ENCODE measurements around the gene DLEC1.

The DLEC1 gene

GRCh38 chr3:38110314-38111050, 71.5 kb downstream of the DLEC1 start:
- no peak for DNase-seq

DNA sequence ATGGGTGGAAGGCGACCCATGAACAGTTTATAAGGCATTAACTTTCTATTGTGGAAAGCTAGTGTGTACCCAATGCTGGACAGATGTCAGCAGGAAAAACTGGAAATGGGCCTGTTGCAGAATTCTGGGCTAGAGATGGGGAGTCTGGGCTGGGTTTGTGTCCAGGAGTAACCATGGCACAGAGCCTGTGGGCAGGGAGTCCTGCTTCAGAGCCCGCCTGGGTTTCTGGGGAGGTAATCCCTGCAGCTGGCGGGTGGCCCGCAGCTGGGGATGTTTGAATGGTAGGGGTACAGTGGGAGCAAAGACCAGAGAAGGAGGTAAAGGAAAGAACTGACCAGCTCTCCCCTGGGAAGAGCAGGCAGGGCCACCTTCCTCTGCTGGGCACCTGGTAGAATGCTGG, 72.2 kb downstream of the DLEC1 start:
- no peak for DNase-seq

DNA sequence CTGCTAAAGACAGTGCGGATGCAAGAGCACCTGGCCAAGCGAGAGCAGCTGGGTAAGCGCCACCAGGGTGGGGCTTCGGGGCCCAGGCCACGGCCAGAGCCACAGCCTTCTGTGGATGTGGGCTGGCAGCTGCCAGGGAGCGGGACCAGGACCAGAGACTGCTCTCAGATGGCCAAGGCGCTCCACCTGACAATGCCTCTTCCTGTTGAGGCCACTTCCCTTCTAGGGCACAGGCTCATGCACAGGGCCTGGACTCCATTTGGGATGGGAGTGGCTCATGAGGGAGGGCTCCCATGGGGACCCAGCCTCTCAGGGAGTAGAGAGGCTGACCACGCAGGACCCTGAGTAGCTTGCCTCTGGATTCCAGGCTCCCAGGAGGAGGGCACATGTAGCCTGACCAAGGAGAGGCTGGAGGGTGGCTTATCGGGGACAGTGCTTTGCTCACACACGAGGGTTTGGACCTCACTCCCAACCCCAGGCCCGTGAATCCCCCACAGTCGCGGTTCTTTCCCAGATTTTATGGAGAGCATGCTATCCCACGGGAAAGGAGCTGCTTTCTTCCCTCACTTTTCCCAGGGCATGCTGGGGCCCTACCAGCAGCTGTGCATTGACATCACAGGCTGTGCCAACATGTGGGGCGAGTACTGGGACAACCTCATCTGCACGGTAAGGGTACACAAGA, 72.8 kb downstream of the DLEC1 start:
- no peak for DNase-seq

DNA sequence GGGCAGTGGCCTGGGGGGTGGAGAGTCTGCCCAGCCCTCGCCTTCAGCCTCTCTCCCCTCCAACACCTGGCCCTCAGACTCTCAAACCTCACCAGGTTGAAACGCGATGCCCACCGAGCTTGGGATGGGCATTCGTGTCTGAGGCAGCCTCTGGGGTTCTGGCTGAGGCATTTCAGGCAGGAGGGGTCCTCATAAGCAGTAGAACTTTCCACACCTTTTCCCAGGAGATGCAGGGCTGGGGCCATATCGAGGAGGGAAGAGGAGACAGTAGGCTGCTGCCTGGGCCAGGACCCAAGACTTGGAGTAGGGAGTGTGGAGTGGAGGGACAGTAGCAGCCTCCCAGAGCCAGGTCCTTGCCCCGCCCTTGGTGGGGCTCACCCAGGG, 73.4 kb downstream of the DLEC1 start:
- DNase-seq: no peak

DNA sequence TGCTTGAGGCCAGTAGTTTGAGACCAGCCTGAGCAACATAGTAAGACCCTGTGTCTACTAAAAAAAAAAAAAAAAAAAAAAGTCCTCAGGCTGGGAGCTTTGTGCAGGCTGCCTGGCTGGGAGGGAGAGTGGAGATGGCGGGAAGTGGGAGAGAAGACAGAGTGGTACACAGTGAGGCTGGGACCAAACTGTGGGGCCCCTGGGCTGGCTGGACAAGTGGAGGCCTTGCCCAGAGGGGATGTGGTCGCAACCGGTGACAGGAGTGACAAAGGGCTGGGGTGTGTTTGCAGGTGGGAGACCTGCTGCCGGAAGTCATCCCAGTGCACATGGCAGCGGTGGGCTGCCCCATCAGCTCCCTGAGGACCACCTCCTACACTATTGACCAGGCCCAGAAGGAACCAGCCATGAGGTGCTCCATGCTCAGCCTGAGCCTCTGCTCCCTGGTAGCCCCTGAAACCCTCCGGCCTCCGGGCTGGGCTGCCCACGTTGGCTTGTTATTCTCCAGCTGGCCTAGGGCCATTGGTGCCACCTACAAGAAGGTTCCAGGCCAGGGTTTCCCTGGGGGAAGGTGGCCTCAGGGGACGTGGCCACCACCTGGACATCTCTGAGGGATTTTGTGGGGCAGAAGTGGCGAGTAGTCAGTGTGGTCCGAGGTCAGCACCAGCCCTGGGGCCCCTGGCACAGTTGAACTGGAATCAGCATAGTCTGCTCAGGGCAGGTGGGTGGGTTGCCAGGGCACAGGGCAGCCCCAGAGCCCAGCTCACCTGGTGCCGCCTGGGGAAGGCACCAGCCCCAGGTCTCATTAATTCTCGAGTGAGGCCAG, 75.3 kb downstream of the DLEC1 start:
- no peak for DNase-seq

- DNase-seq: no peak
Measured at GRCh38 chr3:38114875-38115644, 76.1 kb downstream of the DLEC1 start.

DNA sequence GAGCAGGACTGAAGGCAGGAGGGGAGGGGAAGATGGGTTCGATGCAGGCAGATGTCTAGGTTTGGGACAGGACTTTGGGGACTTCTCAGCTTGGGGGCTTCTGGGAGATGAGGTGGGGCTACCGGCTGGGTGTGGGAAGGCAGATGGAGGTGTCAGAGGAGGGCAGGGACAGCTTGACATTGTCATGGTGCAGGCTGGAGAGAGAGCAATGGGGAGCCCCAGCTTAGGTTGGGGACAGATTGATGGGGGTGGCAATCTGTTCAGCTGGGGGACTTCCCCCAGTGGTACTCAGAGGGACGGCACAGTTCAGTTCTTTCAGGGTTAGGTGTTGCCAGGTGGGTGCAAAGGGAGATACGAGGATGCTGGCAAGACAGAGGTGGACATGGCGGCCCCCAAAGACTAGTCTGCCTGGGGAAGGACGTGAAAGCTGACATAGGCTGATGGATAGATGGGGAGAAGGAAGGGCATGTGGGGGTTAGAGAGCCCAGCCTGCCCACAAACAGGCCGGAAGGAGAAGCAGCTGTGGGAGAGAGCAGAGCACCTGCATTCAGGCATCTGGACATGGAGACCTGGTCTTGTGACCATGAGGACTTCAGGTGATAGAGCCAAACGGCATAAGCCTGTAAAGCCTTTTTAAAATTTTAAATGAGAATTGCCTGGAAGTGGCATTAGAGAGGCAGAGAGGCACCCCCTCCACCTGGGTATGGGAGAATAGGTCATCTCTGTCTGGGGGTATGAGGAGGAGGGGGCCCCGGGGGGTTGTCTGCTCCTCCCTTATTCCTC, 76.8 kb downstream of the DLEC1 start:
- DNase-seq: no peak

DNA sequence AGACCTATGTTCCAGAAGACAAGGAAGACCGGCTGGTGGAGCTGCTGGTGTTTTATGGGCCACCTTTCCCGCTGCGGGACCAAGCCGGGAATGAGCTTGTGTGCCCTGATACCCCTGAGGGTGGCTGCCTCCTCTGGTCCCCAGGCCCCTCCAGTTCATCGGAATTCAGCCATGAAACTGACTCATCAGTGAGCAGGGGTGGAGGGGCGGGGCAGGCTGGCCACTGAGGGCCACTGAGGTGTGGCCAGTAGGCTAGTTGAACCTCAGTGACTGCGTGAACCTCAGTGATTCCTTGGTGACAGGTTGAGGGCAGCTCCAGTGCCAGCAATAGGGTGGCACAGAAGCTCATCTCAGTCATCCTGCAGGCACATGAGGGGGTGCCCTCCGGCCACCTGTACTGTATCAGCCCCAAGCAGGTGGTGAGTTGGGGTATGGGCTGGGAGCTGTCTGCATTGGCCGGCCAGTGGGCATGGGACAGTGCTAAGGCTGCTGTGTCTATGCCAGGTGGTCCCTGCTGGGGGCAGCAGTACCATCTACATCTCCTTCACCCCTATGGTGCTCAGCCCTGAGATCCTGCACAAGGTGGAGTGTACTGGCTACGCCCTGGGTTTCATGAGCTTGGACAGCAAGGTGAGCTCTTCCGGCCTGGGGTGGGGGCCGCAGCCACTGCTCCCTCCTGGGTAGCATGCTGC, 77.6 kb downstream of the DLEC1 start:
- no peak for DNase-seq

DNA sequence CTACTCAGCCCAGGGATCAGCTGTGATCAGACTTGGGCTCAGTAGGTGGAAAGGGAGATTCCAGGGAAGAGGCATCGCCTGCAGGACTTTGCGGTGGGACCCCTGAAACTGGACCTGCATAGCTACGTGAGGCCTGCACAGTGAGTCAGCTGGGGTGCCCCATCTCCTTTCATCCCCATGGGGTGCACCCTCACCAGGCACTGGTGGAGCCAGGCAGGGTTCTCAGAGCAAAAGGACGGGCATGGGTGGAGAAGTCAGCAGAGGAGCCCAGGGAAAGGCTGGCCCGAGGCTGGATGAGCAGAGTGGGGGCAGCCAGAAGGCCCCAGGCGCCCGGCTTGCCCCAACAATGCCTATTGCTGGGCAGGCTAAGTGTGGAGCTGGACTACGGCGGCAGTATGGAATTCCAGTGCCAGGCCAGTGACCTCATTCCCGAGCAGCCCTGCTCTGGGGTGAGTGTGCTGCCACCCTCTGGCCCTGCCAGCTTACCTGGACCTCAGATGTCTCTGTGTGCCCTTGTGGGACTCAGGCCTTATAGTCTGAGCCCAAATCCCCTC, 78.2 kb downstream of the DLEC1 start:
- no peak for DNase-seq

GRCh38 chr3:38117748-38118420, 78.9 kb downstream of the DLEC1 start:
- no peak for DNase-seq

- DNase-seq: no peak
Measured at GRCh38 chr3:38118421-38119247, 79.6 kb downstream of the DLEC1 start.

DNA sequence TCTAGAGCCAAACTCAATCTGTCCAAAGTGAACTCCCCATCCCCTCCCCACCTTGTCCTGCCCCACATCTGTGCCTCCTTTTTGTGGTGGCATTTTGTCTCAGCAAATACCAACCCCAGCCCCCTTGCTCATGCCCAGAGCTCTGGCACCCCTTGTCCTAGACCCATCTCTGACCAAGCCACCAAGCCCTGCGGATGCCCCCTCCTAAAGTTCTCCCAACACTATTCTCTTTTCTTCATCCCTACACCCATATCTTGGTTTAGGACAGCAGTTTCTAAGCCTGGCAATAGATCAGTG, 80.2 kb downstream of the DLEC1 start:
- no peak for DNase-seq

DNA sequence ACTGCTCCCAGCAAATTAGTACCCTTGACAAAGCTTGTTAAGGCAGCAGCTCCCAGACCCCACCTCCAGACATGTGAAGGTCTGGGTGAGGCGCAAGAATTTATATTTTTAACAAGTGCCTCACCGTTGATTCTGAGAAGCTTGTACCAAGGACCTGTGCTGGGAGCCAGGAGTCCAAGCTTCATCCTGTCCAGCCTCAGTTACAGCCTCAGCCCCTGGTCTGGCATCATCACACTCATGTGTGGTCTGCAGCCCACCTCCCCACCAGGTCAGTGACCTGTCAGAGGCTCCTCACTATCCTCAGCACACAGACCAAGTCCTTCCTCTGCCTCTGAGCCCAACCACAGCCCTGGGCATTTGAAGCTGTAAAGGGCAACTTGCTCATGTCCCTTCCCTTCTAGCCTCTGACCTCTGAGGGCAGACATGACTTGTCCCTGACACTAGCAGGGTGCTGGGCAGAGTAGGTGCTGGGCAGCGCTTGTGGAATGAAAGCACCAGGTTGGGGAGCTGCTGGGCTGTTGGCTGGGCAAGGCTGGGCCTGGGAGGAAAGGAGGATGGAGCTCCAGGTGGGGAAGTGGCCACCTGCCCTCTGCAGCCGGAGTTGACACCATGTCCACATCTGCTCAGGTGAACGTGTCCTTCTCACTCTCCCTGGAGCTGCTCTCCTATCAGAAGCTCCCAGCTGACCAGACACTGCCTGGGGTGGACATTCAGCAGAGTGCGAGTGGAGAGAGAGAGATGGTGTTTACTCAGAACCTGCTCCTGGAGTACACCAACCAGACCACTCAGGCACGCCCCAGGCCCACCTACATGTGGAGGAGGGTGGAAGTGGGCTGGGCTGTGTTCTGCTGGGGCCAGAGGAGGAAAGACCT, 81.0 kb downstream of the DLEC1 start:
- no peak for DNase-seq

DNA sequence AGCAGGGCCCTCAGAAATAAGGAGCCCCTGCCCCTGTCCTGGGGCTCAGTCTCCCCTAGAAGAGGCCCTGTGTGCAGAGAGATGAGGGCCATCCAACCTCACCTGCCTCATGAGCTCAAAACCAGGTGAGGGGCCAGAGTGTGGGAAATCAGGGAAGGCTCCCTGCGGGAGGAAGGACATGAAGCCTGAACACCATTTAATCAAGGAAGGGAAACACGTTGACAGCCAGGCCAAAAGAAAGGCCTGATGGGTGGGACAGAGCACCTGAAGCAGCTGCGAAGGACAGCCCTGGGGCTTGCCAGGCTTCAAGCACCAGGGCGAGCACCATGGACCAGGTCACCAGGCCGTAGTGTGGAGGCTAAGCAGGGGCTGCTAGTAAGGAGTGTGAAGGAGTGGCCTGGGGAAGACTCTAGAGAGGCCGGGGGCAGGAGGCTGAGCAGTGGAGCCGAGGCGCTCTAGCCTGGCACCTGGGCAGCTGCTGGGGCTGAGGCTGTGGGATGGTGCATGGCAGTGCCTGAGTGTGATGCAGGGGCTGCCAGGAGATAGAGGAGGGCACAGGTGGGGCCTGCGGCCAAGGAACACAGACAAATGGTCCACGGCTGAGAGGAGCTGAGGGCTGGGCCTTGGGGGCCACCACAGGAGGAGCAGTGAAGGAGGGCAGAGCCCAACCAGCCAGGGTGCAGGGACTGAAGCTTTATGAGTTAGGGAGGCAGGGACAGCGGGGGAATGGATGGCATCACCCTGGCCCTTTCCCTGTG, 81.9 kb downstream of the DLEC1 start:
- DNase-seq: no peak

DNA sequence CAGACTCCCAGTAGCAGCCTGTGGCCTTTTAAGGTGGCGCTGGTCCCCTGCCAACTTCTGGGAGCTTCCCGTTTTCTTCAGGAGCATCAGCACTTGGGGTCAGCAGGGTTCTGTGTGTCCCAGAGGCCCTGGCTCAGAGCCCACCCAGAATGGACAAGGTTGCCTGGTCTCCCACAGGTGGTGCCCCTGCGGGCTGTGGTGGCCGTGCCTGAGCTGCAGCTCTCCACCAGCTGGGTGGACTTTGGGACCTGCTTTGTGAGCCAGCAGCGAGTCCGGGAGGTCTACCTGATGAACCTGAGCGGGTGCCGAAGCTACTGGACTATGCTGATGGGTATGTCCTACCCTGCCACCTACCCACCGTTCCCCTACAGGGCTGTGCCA, 82.4 kb downstream of the DLEC1 start:
- no peak for DNase-seq

DNA sequence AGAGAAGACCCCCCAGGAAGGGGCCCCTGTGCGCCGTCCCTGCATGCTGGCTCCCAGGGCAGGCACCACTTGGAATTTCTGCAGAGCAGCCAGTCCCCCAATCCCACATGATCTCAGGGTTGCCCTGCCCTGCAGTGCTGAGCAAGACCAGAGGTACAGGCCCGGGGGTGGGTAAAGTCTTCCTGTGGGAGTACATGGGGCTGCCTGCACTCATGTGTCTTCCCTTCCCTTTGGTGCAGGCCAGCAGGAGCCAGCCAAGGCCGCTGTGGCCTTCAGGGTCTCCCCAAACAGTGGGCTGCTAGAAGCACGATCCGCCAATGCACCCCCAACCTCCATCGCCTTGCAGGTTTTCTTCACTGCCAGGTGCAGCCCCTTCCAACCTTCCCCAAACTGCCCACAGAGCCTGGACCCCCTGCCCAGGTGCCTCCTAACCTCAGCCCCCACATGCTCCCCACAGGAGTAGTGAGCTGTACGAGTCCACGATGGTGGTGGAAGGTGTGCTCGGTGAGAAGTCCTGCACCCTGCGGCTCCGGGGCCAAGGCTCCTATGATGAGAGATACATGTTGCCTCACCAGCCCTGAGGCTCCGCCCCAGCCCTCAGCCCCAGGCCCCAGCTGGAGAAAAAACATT, 82.9 kb downstream of the DLEC1 start:
- DNase-seq: no peak

DNA sequence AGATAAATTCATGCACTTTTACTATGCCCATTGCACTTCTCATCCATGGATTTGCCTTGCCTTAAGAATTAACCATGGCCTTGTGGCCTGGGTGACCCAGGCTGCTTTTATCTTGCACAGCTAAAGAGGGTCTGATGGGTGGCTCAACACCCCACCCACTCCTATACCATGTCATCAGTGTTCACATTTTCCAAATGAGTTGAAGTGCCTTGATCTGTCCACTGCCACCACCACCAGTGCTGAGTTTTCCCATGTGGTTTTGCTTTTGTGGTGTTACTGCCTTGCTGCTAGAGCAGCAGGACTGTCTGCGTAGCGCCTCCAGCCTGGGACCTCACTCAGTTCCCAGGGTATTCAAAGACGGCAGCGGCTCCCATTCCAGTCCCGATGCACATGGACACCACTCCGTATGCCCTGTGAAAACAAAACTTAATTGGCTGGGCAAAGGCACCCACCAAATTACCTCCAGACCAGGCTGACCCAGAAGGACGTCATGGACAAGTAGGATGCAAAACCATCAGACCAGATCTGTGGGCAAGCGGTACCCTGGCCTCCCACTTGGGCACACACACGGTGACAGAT, 83.8 kb downstream of the DLEC1 start:
- no peak for DNase-seq

Measured in NCI-H1436 treated with DMSO at 0.1 percent for 48 hours (cell line).